ENCODE results near the gene ITIH4. TPM values are rescaled to one million over a fixed set of nuclear protein-coding genes. Genes with fewer than 3 reads are reported as not detected.

The ITIH4 gene
- total RNA-seq, 4 donors from 2014 or later = 0.33 to 5.8 (median 3.4) TPM

GRCh38 chr3:52813810-52814209 lies 16.7 kb downstream of the ITIH4 start:
- no peak for TF ChIP-seq CTCF (IDR thresholded peaks at IDR 0.05; ENCODE audit: low read depth)

- TF ChIP-seq CTCF (IDR thresholded peaks at IDR 0.05; ENCODE audit: low read depth) = no peak
These were observed 18.9 kb downstream of the ITIH4 start for GRCh38 chr3:52811452-52812011.

GRCh38 chr3:52810923-52811322 lies 19.5 kb downstream of the ITIH4 start:
- no peak for TF ChIP-seq CTCF (IDR thresholded peaks at IDR 0.05; ENCODE audit: low read depth)

- no peak for TF ChIP-seq CTCF (IDR thresholded peaks at IDR 0.05; ENCODE audit: low read depth)
These were observed 20.7 kb downstream of the ITIH4 start for GRCh38 chr3:52809662-52810377.

- TF ChIP-seq CTCF (IDR thresholded peaks at IDR 0.05; ENCODE audit: low read depth) = no peak
These were observed 21.3 kb downstream of the ITIH4 start for GRCh38 chr3:52809149-52809548.

- TF ChIP-seq CTCF (IDR thresholded peaks at IDR 0.05; ENCODE audit: low read depth) = no peak
These were observed 25.0 kb downstream of the ITIH4 start for GRCh38 chr3:52805270-52806039.

- no peak for TF ChIP-seq CTCF (IDR thresholded peaks at IDR 0.05; ENCODE audit: low read depth)
These were observed 28.6 kb downstream of the ITIH4 start for GRCh38 chr3:52801839-52802238.

Measured in subcutaneous adipose tissue (tissue), 4 donors.